Brain microvascular endothelial cell (primary cell): ENCODE data around the gene PPP2R2C.

Source experiments
- DNase-seq: peaks from one replicate; pipeline ENCODE4 v3.0.0-alpha.2; 2020
- H3K27ac ChIP-seq: fragments of 250-450 bp; sonication (Bioruptor Pico); 2 replicates; pipeline ENCODE4 v1.5.1; 2020; ENCODE audit warnings: mild to moderate bottlenecking, moderate library complexity
- H3K27me3 ChIP-seq: fragments of 250-450 bp; sonication (Bioruptor Pico); replicated peaks from 2 replicates; pipeline ENCODE4 v1.5.1; 2020; ENCODE audit warnings: mild to moderate bottlenecking
- H3K36me3 ChIP-seq: fragments of 250-450 bp; sonication (Bioruptor Pico); replicated peaks from 2 replicates; pipeline ENCODE4 v1.5.1; 2020; ENCODE audit warnings: mild to moderate bottlenecking
- H3K4me3 ChIP-seq: 2 replicates; pipeline ENCODE4 v1.5.1; 2011; ENCODE audit warnings: low read depth, mild to moderate bottlenecking, control low read depth, low read length, moderate library complexity
- in situ Hi-C: cut with HindIII; loops from 2 replicates; pipeline ENCODE4 v1.10.0; 2017; ENCODE audit warnings: low sequenced_read_pairs, low pct_ligation_motif_present
- TF ChIP-seq, protein P1 (sequence below): IDR thresholded peaks from 2 replicates; pipeline ENCODE4 v1.5.1; 2011; ENCODE audit warnings: low read depth, mild to moderate bottlenecking, moderate library complexity, low read length, control low read depth, inconsistent platforms; ENCODE audit errors: missing control alignments

Gene PPP2R2C

DNA sequence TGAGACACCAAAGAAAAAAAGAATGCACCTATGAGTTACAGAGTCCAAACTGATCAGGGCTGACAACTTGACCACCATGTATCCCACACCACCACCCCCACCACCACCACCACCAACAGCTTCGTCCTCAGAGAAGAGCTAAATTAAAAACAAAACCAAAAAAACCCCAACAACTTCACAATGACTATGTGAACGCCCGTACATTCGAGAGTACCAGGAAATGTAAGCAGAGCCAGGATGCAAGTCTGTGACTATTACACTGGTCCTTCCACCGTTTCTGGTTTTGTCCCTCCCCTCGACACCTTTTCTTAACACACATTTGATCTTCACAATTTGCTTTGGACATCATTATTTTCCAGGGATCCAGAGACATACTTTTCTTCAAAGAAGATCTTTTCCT is 151.8 kb downstream of the PPP2R2C start:
- Histone ChIP-seq H3K27ac (no peak overlapping the region), H3K4me3 (no peak overlapping the region), H3K27me3 (no peaks in the 10 kb centered on the region), H3K36me3 (no peaks in the 10 kb centered on the region)
- DNase-seq: no peak
- in situ Hi-C loops: no loop called here
- TF ChIP-seq, protein P1, sequence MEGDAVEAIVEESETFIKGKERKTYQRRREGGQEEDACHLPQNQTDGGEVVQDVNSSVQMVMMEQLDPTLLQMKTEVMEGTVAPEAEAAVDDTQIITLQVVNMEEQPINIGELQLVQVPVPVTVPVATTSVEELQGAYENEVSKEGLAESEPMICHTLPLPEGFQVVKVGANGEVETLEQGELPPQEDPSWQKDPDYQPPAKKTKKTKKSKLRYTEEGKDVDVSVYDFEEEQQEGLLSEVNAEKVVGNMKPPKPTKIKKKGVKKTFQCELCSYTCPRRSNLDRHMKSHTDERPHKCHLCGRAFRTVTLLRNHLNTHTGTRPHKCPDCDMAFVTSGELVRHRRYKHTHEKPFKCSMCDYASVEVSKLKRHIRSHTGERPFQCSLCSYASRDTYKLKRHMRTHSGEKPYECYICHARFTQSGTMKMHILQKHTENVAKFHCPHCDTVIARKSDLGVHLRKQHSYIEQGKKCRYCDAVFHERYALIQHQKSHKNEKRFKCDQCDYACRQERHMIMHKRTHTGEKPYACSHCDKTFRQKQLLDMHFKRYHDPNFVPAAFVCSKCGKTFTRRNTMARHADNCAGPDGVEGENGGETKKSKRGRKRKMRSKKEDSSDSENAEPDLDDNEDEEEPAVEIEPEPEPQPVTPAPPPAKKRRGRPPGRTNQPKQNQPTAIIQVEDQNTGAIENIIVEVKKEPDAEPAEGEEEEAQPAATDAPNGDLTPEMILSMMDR: no peak

DNA sequence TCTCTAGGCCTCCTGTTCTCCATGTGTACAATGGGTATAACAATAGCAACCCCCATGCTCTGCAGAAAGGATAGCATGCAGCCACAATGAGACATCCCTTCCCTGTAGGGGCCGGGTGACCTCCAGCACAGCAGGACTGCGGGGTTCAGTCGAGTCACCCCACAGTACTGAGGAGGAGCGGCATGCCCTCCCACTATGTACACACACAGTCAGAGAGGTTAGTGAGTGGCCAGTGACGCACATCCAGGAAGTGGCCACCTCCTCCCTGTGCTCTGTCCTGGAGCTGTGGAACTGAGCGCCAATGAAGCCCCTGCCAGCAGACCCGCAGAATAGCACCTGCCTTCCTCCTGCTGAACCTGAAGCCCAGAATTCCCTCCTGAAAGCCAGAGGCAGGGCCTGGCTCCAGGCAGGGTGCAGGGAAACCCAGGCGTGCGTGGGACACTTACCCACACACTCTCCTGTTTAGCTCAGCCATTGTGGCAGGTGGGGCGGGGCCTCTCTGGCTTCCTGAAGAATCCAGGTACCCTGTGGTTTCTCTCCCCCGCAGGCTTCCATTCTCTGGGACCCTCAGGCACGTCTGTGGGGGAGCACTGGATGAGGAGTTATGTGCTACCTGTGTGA is 152.8 kb downstream of the PPP2R2C start:
- in situ Hi-C loops: no loop called here
- H3K27ac ChIP-seq: no peak overlapping the region
- TF ChIP-seq, protein P1: no peak

DNA sequence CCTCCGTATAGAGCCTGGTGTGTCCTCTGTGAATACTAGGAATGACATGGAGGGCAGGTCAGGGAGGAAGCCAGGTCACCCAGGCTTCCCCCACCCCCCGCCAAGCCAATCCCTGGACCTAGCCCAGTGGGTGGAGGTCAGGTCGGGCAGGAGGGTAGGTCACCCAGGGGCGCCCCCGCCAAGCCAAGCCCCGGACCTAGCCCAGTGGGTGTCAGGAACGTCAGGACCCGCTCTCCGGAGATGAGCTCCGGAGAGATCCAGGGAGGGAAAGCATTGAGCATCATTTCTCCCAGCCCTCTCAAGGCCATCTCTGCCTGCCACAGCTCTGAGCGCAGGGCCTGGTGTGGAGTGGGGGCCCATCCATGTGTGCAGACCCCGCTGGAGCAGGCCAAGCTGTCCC is 154.2 kb downstream of the PPP2R2C start:
- TF ChIP-seq, protein P1: no peak
- Histone ChIP-seq H3K27me3 (no peaks in the 10 kb centered on the region), H3K36me3 (no peaks in the 10 kb centered on the region), H3K4me3 (no peak overlapping the region), H3K27ac (no peak overlapping the region)
- no peak for DNase-seq
- in situ Hi-C loops: no loop called here

More for the DNA sequence above, 152.8 kb downstream of the PPP2R2C start:
- no peaks in the 10 kb centered on the region for H3K36me3 ChIP-seq
- no peak overlapping the region for H3K4me3 ChIP-seq
- no peaks in the 10 kb centered on the region for H3K27me3 ChIP-seq
- no peak for DNase-seq

DNA sequence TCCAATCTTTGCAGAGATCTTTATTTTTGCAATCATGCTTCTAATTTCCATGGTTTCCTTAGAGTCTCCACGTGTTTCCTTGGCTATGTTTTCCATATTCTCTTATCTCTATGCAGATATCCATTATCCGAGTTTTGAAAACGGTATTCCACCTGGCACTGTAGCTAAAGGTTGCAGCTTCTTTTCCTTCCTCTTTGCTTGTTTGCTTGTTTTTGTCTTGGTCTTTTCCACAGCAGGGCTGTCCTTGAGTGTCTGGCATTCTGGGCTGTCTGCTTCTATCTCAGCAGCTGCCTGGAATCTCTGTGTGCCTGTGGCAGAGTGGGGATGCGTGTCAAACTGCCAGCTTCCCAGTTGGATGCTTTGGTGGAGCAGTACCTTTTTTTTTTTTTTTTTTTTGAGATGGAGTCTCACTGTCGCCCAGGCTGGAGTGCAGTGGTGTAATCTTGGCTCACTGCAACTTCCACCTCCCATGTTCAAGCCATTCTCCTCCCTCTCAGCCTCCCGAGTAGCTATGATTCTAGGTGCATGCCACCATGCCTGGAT is 155.9 kb downstream of the PPP2R2C start:
- in situ Hi-C loops: no loop called here
- Histone ChIP-seq H3K27ac (no peak overlapping the region), H3K4me3 (no peak overlapping the region), H3K36me3 (no peaks in the 10 kb centered on the region), H3K27me3 (no peaks in the 10 kb centered on the region)
- TF ChIP-seq, protein P1: no peak
- no peak for DNase-seq

DNA sequence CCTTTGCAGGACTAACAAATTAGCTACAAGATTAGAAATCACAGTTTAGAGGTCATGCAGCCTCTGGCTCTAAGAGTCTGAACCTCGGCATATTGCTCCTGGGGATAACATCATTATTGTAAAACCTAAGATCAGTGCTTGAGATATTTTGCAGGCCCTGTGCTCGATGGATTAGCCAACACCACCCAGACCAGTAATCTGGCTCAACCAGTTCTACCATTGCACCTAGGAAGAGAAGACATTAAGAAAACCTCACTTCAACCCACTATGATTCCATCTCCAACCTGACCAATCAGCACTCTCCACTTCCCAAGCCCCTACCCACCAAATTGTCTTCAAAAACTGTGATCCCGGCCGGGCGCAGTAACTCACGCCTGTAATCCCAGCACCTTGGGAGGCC is 159.2 kb downstream of the PPP2R2C start:
- H3K36me3 ChIP-seq: no peaks in the 10 kb centered on the region
- peaks cover 5% of the 10 kb centered on the region for H3K27me3 ChIP-seq
- in situ Hi-C loops: no loop called here
- H3K4me3 ChIP-seq: no peak overlapping the region
- DNase-seq: no peak
- TF ChIP-seq, protein P1: no peak
- no peak overlapping the region for H3K27ac ChIP-seq

DNA sequence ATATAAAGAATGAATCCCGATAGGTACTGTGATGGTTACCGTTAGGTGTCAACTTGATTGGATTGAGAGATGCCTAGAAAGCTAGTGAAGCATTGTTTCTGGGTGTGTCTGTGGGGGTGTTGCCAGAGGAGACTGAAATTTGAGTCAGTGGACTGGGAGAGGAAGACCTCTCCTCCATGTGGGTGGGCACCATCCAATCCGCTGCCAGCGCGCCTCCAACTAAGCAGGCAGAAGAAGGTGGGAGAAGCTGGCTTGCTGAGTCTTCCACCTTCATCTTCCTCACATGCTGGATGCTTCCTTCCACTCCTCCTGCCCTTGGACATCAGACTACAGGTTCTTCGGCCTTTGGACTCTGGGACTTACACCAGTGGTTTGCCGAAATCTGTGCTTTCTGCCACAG is 162.6 kb downstream of the PPP2R2C start:
- H3K36me3 ChIP-seq: no peaks in the 10 kb centered on the region
- in situ Hi-C loops: no loop called here
- peaks cover 8% of the 10 kb centered on the region for H3K27me3 ChIP-seq
- DNase-seq: no peak
- H3K27ac ChIP-seq: no peak overlapping the region
- TF ChIP-seq, protein P1: no peak
- no peak overlapping the region for H3K4me3 ChIP-seq
